ENCODE data around the gene CATSPER4. TPM values are rescaled to one million over a fixed set of nuclear protein-coding genes. Genes with fewer than 3 reads are reported as not detected.

CATSPER4 gene
- total RNA-seq, 1 experiment from 2014 or later, result not detected

- Mint-ChIP-seq H3K4me1 (peaks cover 23 to 24% of the 10 kb centered on the region in 2 experiments), H3K27ac (no peak overlapping the region), H3K27me3 (ENCODE audit: low read depth) (peaks cover 2% of the 10 kb centered on the region; the same call in 1 of the 2 replicates), H3K9me3 (peaks cover 4 to 12% of the 10 kb centered on the region in 2 experiments), H3K36me3 (ENCODE audit: insufficient read depth in 1 of 3, low read depth in 3 of 3) (peaks cover 19 to 33% (median 31%) of the 10 kb centered on the region in 3 experiments), H3K4me3 (no peak overlapping the region)
- no peaks in the 10 kb centered on the region for H4K20me1 ChIP-seq (ENCODE audit: control insufficient read depth, insufficient read depth, insufficient read length)
- H3K27ac ChIP-seq (ENCODE audit: insufficient read length, low read depth, low read length), result no peak overlapping the region
- no peak overlapping the region for H4K8ac ChIP-seq (replicated peaks; ENCODE audit: insufficient read length, low read depth, low read length)
- no peaks in the 10 kb centered on the region for H3K4me1 ChIP-seq (ENCODE audit: insufficient read depth, low read length)
- no peak overlapping the region for H2AK5ac ChIP-seq (ENCODE audit: insufficient read length, low read length)
- H2AFZ ChIP-seq (ENCODE audit: low read length), result no peak overlapping the region
- H3K14ac ChIP-seq (ENCODE audit: insufficient read depth, low read length), result no peak overlapping the region
- H3K79me1 ChIP-seq (ENCODE audit: insufficient read depth, low read depth, low read length, poor library complexity, severe bottlenecking), result peaks cover 11% of the 10 kb centered on the region
- no peak overlapping the region for H3K18ac ChIP-seq (ENCODE audit: insufficient read length, low read depth, low read length)
- H3K4me2 ChIP-seq (ENCODE audit: insufficient read depth, insufficient read length, low read length), result no peak overlapping the region
- H2BK20ac ChIP-seq (ENCODE audit: low read depth, low read length, poor library complexity, severe bottlenecking), result no peak overlapping the region
- H4K5ac ChIP-seq (ENCODE audit: insufficient read length, low read depth, low read length), result no peak overlapping the region
- WGBS (ENCODE audit: extremely low coverage, insufficient read length, low lambda C conversion rate), result no CpG with 5 or more reads among the region's 6 CpGs
- no peak overlapping the region for H3K4ac ChIP-seq (ENCODE audit: low read depth, low read length)
- H2BK12ac ChIP-seq (ENCODE audit: insufficient read length, low read depth, low read length), result no peak overlapping the region
- no peak for TF ChIP-seq CTCF (conservative IDR thresholded peaks at IDR 0.05)
- no peak overlapping the region for H4K91ac ChIP-seq (ENCODE audit: insufficient read length, low read depth, low read length)
- H3K23me2 ChIP-seq (ENCODE audit: insufficient read length, low read depth, low read length, poor library complexity, severe bottlenecking), result peaks cover 10% of the 10 kb centered on the region
- no peaks in the 10 kb centered on the region for H3K27me3 ChIP-seq (ENCODE audit: insufficient read depth, low read length)
- no peak overlapping the region for H3T11ph ChIP-seq (ENCODE audit: low read length)
- H2BK120ac ChIP-seq (ENCODE audit: low read depth, low read length, poor library complexity, severe bottlenecking), result no peak overlapping the region
- no peak overlapping the region for H2BK5ac ChIP-seq (ENCODE audit: insufficient read length, low read length)
- DNase-seq, result no peak
- H3K9me3 ChIP-seq (ENCODE audit: control insufficient read depth, low read depth, low read length), result no peaks in the 10 kb centered on the region
- H2BK15ac ChIP-seq (ENCODE audit: low read depth, low read length), result no peak overlapping the region
- no peak overlapping the region for H3K9ac ChIP-seq (ENCODE audit: extremely low read depth, insufficient read length, low read length)
- no peak overlapping the region for H3K56ac ChIP-seq (ENCODE audit: insufficient read length, low read depth, low read length)
- H3K23ac ChIP-seq (ENCODE audit: insufficient read length, low read depth, low read length), result no peak overlapping the region
- H3K79me2 ChIP-seq (ENCODE audit: insufficient read depth, low read length), result peaks cover 23% of the 10 kb centered on the region; the same call in 1 of the 2 replicates
Measured at GRCh38 chr1:26237230-26237966, 47.0 kb downstream of the CATSPER4 start.
